Adrenal gland (tissue), 12 donors: Measurements from ENCODE around the gene OGFOD2. TPM values are rescaled to one million over a fixed set of nuclear protein-coding genes. Genes with fewer than 3 reads are reported as not detected.

Source experiments
- DNase-seq, 7 donors: peaks; one replicate each; pipeline ENCODE4 v3.0.0-alpha.2; 2019 to 2020
- H3K27ac ChIP-seq, 5 donors: fragments of 200-600 bp; sonication (generic) in 4 of 5; 1 replicate in 3 of 5; 2 replicates in 2 of 5; pipeline versions ENCODE4 v1.5.1 to v1.8.0; 2016 to 2020; ENCODE audit warnings: mild to moderate bottlenecking in 1 of 5
- H3K27me3 ChIP-seq: fragments of 200-600 bp; 2 replicates; pipeline ENCODE4 v1.8.0; 2021
- H3K36me3 ChIP-seq, 2 donors: fragments of 200-600 bp; replicated peaks in 1 of 2; 1 replicate in 1 of 2; 2 replicates in 1 of 2; pipeline versions ENCODE4 v1.5.1 to v1.8.0; 2018 to 2022
- H3K4me1 ChIP-seq, 2 donors: fragments of 200-600 bp; replicated peaks in 1 of 2; 1 replicate in 1 of 2; 2 replicates in 1 of 2; pipeline versions ENCODE4 v1.5.1 to v1.8.0; 2018 to 2021
- H3K4me3 ChIP-seq, 4 donors: fragments of 200-600 bp; sonication (generic) in 3 of 4; one replicate each; pipeline ENCODE4 v1.5.1; 2016 to 2018
- H3K9me3 ChIP-seq, 3 donors: fragments of 200-600 bp; sonication (generic) in 1 of 3; replicated peaks in 1 of 3; 1 replicate in 2 of 3; 2 replicates in 1 of 3; pipeline versions ENCODE4 v1.5.1 to v1.8.0; 2016 to 2021
- POLR2A ChIP-seq, 2 donors: fragments of 450-650 bp; IDR thresholded peaks; one replicate each; pipeline ENCODE4 v1.6.1; 2017; ENCODE audit warnings: antibody characterized with exemption in 2 of 2, mild to moderate bottlenecking in 2 of 2, moderate library complexity in 1 of 2
- WGBS, 4 donors: extraction: QIAGEN DNeasy Blood & Tissue Kit in 2 of 4; methylation state at CpG; one replicate each; pipeline versions ENCODE4 v1.1.5 to v1.1.7; 2013 to 2017; 5-methylcytosine and 5-hydroxymethylcytosine counted together
- intact Hi-C, 2 donors: fragments of 100-400 bp; cut with DNase I; formaldehyde crosslinking; loops; one replicate each; pipeline versions ENCODE4 v1.14.1 to v1.15.0; 2022 to 2023
- polyA plus RNA-seq, 3 donors: library from polyadenylated mRNA; stranded (reverse); fragments of 200-250 nt in 2 of 3; fragments of 350-450 nt in 1 of 3; fragmentation: Illumina TruSeq in 1 of 3; extraction: RNeasy Lipid Tissue Mini Kit (QIAGEN cat#74804) in 1 of 3; gene quantifications; one replicate each; pipeline ENCODE4 v1.2.3, GENCODE V29; 2013 to 2014
- total RNA-seq, 9 donors: library from RNA; depleted of rRNA in 4 of 9; stranded (reverse); fragments of >200 nt in 4 of 9; fragments of 120-200 nt in 1 of 9; fragmentation: NEBNext Ultra II Directional in 1 of 9; extraction: Animal tissue kit (Norgen Biotek cat#: 25700) in 1 of 9; gene quantifications; one replicate each; pipeline versions ENCODE4 v1.1.0 to v1.2.4, GENCODE V29; 2013 to 2023
- TF ChIP-seq, protein P1 (sequence below), 6 experiments: fragments of 450-650 bp in 4 of 6; fragments of 200-600 bp in 2 of 6; sonication (generic) in 1 of 6; IDR thresholded peaks; 1 replicate in 5 of 6; 2 replicates in 1 of 6; pipeline versions ENCODE4 v1.5.1 to v1.8.0; 2016 to 2021; ENCODE audit warnings: antibody characterized with exemption in 6 of 6, mild to moderate bottlenecking in 2 of 6, moderate library complexity in 1 of 6
- donor health status: healthy with polysubstance abuse.
- donor health status: Bipolar disorder and iron deficiency.
- donor health status: DM: yes; HTN: yes; CAD: no.
- donor health status: DM: no; HTN: no; CAD: no.
- donor health status: DM: no; HTN: no; CAD: no.
- donor health status: DM: yes; HTN: yes; CAD: no.

Gene OGFOD2
- total and polyA plus RNA-seq, 12 donors: 6.2 to 44.8 (median 20.3) TPM

DNA sequence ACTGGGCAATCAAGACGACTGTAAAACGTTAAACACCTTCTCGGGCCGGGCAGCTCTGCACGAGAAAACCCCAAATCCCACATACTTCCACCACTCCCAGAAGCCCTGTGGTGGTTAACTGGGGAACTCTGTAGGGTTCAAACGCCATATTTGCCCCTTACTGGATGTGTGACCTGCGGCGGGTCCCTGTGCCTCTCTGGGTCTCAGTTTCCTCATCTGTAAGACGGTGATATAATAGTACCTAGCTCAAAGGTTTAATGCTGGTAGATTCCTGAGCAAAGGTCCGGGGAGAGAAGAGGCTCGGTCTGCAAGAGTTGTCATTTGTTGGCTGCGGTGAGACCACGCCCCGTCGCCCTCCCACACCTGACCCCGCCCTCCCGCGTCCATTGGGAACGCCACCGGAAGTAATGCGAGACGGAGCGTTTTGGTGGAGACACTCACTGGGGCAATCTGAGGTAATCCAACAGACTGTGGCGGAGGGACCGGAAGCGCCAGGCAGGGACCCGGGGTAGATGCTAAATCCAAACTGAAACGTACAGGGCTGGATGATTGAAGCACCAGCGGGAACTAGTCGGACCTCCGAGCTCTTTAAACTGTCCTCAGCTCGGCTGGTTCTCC is 661 bp upstream of the OGFOD2 start:
- no peaks in the 10 kb centered on the region for H3K27me3 ChIP-seq
- peaks cover 0 to 4% of the 10 kb centered on the region in 2 donors for H3K36me3 ChIP-seq
- WGBS, 4 donors: 0 to 1% (median 0%) methylated on average over 7 to 32 of the region's 32 CpGs
- peak in 1 of 2 donors; percentile 58 for TF ChIP-seq POLR2A (IDR thresholded peaks at IDR 0.05)
- TF ChIP-seq, protein P1, sequence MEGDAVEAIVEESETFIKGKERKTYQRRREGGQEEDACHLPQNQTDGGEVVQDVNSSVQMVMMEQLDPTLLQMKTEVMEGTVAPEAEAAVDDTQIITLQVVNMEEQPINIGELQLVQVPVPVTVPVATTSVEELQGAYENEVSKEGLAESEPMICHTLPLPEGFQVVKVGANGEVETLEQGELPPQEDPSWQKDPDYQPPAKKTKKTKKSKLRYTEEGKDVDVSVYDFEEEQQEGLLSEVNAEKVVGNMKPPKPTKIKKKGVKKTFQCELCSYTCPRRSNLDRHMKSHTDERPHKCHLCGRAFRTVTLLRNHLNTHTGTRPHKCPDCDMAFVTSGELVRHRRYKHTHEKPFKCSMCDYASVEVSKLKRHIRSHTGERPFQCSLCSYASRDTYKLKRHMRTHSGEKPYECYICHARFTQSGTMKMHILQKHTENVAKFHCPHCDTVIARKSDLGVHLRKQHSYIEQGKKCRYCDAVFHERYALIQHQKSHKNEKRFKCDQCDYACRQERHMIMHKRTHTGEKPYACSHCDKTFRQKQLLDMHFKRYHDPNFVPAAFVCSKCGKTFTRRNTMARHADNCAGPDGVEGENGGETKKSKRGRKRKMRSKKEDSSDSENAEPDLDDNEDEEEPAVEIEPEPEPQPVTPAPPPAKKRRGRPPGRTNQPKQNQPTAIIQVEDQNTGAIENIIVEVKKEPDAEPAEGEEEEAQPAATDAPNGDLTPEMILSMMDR (IDR thresholded peaks at IDR 0.05): no peak
- intact Hi-C loops: no loop called here
- peaks cover 17 to 33% of the 10 kb centered on the region in 2 donors for H3K4me1 ChIP-seq
- H3K27ac ChIP-seq: peak overlapping the region; percentile 93 to 98 (median 97)
- peak overlapping the region; percentile 80 to 96 (median 86) for H3K4me3 ChIP-seq
- peak; percentile 98 to 99 (median 99) for DNase-seq
- H3K9me3 ChIP-seq: no peaks in the 10 kb centered on the region

DNA sequence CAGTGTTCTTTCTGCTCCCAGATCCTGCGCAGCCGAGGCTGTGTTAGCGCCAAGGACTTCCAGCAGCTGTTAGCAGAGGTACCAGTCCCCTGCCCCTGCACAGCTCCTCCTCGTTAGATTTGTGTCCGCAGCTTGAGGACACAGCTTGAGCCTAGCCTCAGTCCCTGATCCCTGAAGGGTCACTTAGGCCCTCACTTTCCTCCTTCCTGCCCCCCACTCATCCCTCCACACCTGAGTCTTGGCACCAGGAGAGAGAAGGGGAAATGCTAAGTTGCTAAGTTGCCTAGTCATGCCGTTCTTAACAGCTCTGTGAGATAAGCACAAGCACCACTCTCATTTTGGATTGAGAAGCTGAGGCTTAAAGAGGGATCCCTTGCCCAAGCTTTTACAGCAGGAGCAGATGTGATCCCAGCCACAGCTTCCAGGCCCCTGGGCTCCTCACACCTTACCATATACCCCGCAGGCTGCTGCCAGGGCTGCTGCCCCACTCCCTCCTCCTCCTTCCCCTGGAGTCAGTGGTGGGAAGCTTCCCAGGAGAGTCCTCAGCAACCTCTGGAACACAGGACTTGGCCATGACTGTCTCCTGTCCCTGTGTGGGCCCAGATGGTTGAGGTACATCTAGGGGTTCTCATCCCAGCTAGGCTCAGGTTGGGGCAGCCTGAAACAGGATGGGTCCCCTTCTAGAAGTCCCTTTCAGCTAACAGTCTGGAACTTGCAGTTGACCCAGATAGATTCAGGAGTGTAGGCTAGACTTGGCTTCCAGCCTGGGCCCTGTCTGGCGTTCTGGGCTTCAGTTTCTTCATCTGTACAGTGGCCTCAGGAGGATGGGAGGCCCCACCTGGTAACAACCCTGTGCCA is 975 bp downstream of the OGFOD2 start:
- H3K36me3 ChIP-seq: peaks cover 0 to 4% of the 10 kb centered on the region in 2 donors
- H3K27me3 ChIP-seq: no peaks in the 10 kb centered on the region
- H3K4me1 ChIP-seq: peaks cover 24 to 41% of the 10 kb centered on the region in 2 donors
- DNase-seq: peak in 1 of 7 donors; percentile 29
- peak overlapping the region in 3 of 4 donors; percentile 80 to 91 (median 82) for H3K4me3 ChIP-seq
- H3K9me3 ChIP-seq: no peaks in the 10 kb centered on the region
- TF ChIP-seq, protein P1 (IDR thresholded peaks at IDR 0.05): no peak
- no peak for TF ChIP-seq POLR2A (IDR thresholded peaks at IDR 0.05)
- H3K27ac ChIP-seq: peak overlapping the region in 3 of 5 donors; percentile 97 to 98 (median 97)
- WGBS, 4 donors: 5 to 8% (median 6%) methylated on average over 7 to 8 of the region's 8 CpGs
- intact Hi-C loops: no loop called here

DNA sequence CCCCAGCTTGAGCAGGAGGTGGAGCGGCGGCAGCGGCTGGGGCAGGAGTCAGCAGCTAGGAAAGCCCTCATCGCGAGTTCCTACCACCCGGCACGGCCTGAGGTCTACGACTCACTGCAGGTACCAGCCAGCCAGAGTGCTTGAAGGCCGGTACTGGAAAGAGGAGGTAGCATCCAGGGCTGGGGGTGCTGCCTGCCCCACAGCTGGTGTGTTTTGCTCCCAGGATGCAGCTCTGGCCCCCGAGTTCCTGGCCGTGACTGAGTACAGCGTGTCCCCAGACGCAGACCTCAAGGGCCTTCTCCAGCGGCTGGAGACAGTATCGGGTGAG is 1.6 kb downstream of the OGFOD2 start:
- H3K36me3 ChIP-seq: peaks cover 0 to 4% of the 10 kb centered on the region in 2 donors
- peaks cover 28 to 47% of the 10 kb centered on the region in 2 donors for H3K4me1 ChIP-seq
- intact Hi-C loops: no loop called here
- WGBS, 4 donors: 61 to 71% (median 68%) methylated on average over 8 to 15 of the region's 15 CpGs
- no peak overlapping the region for H3K27ac ChIP-seq
- peak in 1 of 7 donors; percentile 30 for DNase-seq
- H3K9me3 ChIP-seq: no peaks in the 10 kb centered on the region
- H3K4me3 ChIP-seq: no peak overlapping the region
- TF ChIP-seq POLR2A (IDR thresholded peaks at IDR 0.05): no peak
- TF ChIP-seq, protein P1 (IDR thresholded peaks at IDR 0.05): no peak
- no peaks in the 10 kb centered on the region for H3K27me3 ChIP-seq

DNA sequence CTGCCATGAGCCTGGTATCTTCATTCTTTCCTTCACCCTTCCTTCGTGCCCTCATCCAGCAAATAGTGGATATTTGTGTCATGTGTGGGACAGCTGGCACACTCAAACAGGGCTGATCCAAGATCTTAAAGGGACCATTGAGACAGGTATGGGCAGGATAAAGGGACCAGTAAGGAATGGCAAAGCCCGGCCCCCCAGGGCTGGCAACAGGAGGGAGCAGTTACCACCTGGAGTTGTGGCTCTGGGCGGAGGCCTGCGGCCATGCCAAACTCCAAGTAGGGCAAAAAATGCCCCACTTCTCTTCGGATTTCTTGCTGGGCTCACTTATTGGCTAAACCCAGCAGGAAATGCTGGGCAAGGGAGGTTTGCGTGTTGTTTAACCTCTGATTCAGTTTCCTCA is 2.1 kb downstream of the OGFOD2 start:
- Histone ChIP-seq H3K36me3 (peaks cover 0 to 4% of the 10 kb centered on the region in 2 donors), H3K9me3 (no peaks in the 10 kb centered on the region), H3K4me3 (no peak overlapping the region), H3K27me3 (no peaks in the 10 kb centered on the region), H3K4me1 (peaks cover 34 to 52% of the 10 kb centered on the region in 2 donors), H3K27ac (no peak overlapping the region)
- intact Hi-C loops: no loop called here
- 76 to 89% (median 85%) methylated on average over 4 to 6 of the region's 6 CpGs for WGBS, 4 donors
- TF ChIP-seq, protein P1 (IDR thresholded peaks at IDR 0.05): no peak
- no peak for TF ChIP-seq POLR2A (IDR thresholded peaks at IDR 0.05)
- DNase-seq: no peak
